Right atrium auricular region (tissue), 2 donors: ENCODE measurements around the gene TLCD3B. TPM values are rescaled to one million over a fixed set of nuclear protein-coding genes. Genes with fewer than 3 reads are reported as not detected.
A peak's percentile ranks its signal among the peaks of the same experiment; 100 is the strongest.
"Not testable (repeated sequence)": the region's sequence is repeated elsewhere in the genome, so short reads cannot be mapped to it uniquely, and the experiment has no call there.

Experiments
- DNase-seq: peaks from one replicate; pipeline ENCODE4 v3.0.0-alpha.2; 2019; ENCODE audit warnings: low spot score
- H3K27ac ChIP-seq, 2 donors: fragments of 200-600 bp; sonication (generic); 1 replicate in 1 of 2; 2 replicates in 1 of 2; pipeline ENCODE4 v1.5.1; 2016 to 2019
- H3K27me3 ChIP-seq, 2 donors: fragments of 200-600 bp; sonication (generic); one replicate each; pipeline versions ENCODE4 v1.5.1 to v1.6.0; 2017 to 2019
- H3K36me3 ChIP-seq: fragments of 200-600 bp; sonication (generic); one replicate; pipeline ENCODE4 v1.5.1; 2016
- H3K4me1 ChIP-seq, 2 donors: fragments of 200-600 bp; sonication (generic); one replicate each; pipeline versions ENCODE4 v1.5.1 to v1.6.0; 2017 to 2019
- H3K4me3 ChIP-seq, 2 donors: fragments of 200-600 bp; sonication (generic); 1 replicate in 1 of 2; 2 replicates in 1 of 2; pipeline ENCODE4 v1.5.1; 2017 to 2019; ENCODE audit warnings: mild to moderate bottlenecking in 1 of 2, moderate library complexity in 1 of 2
- H3K9me3 ChIP-seq, 2 donors: fragments of 200-600 bp; sonication (generic); one replicate each; pipeline ENCODE4 v1.5.1; 2019
- CTCF ChIP-seq, 2 donors: fragments of 200-600 bp; sonication (generic); IDR thresholded peaks; one replicate each; pipeline ENCODE4 v1.5.1; 2019; ENCODE audit warnings: antibody characterized with exemption in 2 of 2
- total RNA-seq, 2 donors: library from RNA; depleted of rRNA; stranded (reverse); fragments of >200 nt; gene quantifications; one replicate each; pipeline ENCODE4 v1.1.0, GENCODE V29; 2016

Gene TLCD3B
- total RNA-seq, 2 donors from 2014 or later, result not detected

DNA sequence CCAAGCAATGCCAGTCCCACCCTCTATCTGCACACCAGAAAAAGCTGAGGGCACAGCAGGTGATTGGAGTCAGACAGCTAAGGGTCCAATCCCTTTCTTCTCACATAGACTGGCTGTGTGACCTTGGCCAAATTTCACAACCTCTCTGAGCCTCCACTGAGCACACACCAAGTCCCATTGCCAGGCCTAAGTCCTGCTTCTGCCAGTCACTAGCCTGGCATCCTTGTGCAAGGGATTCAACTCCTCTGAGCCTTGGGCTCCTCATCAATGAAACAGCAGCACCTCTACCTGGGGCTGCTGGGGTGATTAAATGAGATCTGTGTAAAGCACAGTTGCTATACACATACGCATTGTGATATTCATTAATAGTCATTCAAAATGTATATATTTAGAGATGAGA, 15.5 kb upstream of the TLCD3B start:
- TF ChIP-seq CTCF (IDR thresholded peaks at IDR 0.05), result no peak
- H3K4me1 ChIP-seq, result no peaks in the 10 kb centered on the region

DNA sequence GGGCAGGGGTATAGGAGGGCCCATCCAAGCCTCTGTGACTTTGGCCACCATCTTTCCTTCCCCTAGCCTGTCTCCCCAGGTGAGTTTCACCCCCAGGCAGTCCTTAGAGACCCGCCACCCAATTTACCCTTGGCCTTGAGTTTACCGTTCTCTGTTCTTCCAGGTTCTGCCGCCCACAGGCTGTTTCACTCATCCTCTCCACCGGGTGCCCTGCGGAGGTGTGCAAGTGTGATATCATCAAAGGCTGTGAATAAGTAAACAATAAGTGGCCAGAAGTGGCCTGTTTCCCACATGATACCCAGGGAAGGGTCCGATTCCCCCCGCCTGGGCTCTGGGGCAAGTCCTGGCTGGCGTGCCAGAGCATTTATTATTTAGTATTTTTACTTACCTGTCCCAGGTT, 15.1 kb upstream of the TLCD3B start:
- Histone ChIP-seq H3K4me1 (no peaks in the 10 kb centered on the region), H3K27me3 (no peaks in the 10 kb centered on the region), H3K4me3 (no peak overlapping the region), H3K27ac (no peak overlapping the region), H3K36me3 (no peaks in the 10 kb centered on the region), H3K9me3 (no peaks in the 10 kb centered on the region)
- no peak for TF ChIP-seq CTCF (IDR thresholded peaks at IDR 0.05)
- no peak for DNase-seq

More for the DNA sequence above, 15.5 kb upstream of the TLCD3B start:
- no peak overlapping the region for H3K27ac ChIP-seq
- no peaks in the 10 kb centered on the region for H3K27me3 ChIP-seq
- H3K9me3 ChIP-seq, result no peaks in the 10 kb centered on the region
- no peak for DNase-seq
- H3K36me3 ChIP-seq, result no peaks in the 10 kb centered on the region
- no peak overlapping the region for H3K4me3 ChIP-seq

DNA sequence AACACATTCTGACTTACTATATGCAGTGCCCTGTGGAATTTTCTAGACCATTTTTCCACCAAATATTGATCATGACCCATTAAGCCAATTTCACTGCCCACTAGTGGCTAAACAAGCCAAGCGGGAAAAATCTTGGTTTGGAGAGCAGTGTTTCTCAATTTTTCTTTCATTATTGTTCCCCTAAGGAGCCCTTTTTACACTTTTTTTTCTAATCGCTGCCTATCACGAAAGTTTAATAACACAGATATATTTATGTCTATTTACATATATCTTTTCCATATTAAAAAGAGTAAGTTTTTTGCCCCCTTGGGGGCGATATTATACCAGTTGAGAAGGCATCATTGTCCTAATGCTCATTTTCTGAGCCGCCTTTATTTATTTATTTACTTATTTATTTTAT, 10.8 kb upstream of the TLCD3B start:
- TF ChIP-seq CTCF (IDR thresholded peaks at IDR 0.05), result peak; percentile 29 to 60
- H3K36me3 ChIP-seq, result no peaks in the 10 kb centered on the region
- no peak for DNase-seq
- no peak overlapping the region for H3K4me3 ChIP-seq
- H3K9me3 ChIP-seq, result no peaks in the 10 kb centered on the region
- H3K27me3 ChIP-seq, result no peaks in the 10 kb centered on the region
- H3K4me1 ChIP-seq, result no peaks in the 10 kb centered on the region
- no peak overlapping the region for H3K27ac ChIP-seq

- not testable (repeated sequence) for H3K27me3 ChIP-seq, DNase-seq, H3K27ac ChIP-seq, H3K9me3 ChIP-seq, H3K4me1 ChIP-seq, H3K4me3 ChIP-seq, H3K36me3 ChIP-seq
These were observed 9.6 kb upstream of the TLCD3B start for GRCh38 chr16:30040690-30041089.

- Histone ChIP-seq H3K36me3 (no peaks in the 10 kb centered on the region), H3K27me3 (no peaks in the 10 kb centered on the region), H3K9me3 (no peaks in the 10 kb centered on the region), H3K27ac (no peak overlapping the region), H3K4me1 (no peaks in the 10 kb centered on the region), H3K4me3 (no peak overlapping the region)
- TF ChIP-seq CTCF (IDR thresholded peaks at IDR 0.05), result no peak
- no peak for DNase-seq
These were observed 9.2 kb upstream of the TLCD3B start for GRCh38 chr16:30040221-30040620.

DNA sequence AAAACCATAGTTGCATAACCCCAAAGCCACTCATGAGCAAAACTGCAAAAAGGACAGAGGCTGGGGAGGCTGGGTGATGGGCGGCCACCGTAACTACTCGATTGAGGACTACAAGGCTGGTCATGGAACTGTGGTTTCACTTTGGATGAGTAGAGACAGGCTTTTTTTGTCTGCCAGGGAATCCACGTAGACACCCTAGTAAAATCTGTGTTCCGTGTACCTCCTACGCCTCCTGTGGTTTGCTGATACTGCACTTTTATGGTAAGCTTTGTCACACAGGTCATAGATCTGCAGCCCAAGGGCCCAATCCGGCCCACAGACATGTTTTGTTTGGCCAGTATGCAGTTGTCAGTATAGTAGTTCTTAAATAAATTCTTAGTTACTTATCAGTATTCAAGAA, 2.2 kb upstream of the TLCD3B start:
- H3K4me3 ChIP-seq, result no peak overlapping the region
- no peaks in the 10 kb centered on the region for H3K36me3 ChIP-seq
- peaks cover 15 to 23% of the 10 kb centered on the region in 2 donors for H3K27me3 ChIP-seq
- no peaks in the 10 kb centered on the region for H3K9me3 ChIP-seq
- H3K27ac ChIP-seq, result no peak overlapping the region
- TF ChIP-seq CTCF (IDR thresholded peaks at IDR 0.05), result no peak
- no peak for DNase-seq
- H3K4me1 ChIP-seq, result peaks cover 0 to 13% of the 10 kb centered on the region in 2 donors
